ENCODE data around the gene PELI3.
A peak's percentile ranks its signal among the peaks of the same experiment; 100 is the strongest.

PELI3 gene

DNA sequence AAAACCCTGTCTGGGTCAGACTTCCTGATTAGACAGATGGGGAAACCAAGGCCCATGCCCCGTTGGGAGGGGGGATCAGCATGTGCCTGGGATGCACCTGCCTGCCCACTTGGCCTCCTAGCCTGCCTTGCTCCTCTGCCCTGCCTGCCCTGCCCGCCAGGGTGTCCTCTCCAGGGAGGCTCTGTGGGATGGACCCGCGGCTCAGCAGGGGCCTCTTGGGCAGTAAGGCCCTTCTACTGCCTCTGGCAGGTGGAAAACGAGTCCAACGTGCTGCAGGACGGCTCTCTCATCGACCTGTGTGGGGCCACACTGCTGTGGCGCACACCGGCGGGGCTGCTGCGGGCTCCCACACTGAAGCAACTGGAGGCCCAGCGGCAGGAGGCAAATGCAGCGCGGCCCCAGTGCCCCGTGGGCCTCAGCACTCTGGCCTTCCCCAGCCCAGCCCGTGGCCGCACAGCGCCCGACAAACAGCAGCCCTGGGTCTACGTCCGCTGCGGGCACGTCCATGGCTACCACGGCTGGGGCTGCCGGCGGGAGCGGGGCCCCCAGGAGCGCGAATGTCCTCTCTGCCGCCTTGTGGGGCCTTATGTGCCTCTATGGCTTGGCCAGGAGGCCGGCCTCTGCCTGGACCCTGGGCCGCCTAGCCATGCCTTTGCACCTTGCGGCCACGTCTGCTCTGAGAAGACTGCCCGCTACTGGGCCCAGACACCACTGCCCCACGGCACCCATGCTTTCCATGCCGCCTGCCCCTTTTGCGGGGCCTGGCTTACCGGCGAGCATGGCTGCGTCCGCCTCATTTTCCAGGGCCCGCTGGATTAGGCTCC lies 8.9 kb downstream of the PELI3 start:
- no peak for DNase-seq

DNA sequence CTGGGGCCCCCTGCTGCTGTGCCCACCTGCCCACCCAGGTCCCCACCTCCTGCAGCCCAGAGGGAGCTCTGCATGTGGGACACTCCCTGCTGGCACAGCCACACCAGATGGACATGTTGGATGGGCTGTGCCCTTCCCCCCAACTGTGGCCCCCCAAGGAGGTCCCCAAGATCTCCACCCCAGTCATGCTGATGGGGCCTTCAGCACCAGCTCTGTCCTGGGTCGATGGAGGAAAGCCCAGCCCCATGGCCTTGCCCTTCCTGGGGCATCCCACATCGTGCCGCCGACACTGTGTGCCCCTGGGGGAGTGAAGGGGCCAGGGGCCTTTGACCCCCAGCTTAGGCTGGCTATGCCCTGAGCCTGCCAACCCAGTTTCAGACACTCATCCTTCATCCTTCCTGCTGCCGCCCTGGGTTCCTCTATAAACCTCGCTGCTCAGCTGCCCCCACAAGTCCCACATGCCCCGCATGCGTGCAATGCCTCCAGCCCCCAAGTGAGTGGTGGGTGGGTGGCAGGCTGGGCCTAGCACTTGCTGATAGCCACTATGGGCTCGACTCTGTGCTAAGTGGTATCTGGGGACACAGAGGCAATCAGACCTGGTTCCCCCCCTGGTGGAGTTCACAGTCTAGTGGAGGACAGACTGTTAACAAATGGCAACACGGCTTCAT lies 9.6 kb downstream of the PELI3 start:
- DNase-seq, result no peak

DNA sequence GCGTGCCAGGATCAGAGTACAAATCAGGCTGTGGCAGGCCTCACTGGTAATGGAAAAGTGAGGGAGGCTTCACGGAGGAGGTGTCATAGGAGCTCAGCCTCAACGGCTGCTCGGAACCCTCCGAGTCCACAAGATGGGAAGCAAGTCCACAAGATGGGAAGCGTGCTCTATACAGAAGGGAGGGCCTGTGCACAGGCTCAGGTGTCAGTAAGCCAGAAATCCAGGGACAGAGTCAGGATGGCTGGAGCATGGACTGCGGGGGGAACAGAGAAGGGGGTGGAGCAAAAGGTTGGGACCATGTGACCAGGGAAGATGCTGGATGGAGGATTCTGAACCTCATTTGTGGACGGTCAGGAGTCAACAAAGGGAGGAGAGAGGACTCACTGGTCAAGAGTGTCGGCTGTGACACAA lies 10.1 kb downstream of the PELI3 start:
- no peak for DNase-seq

DNA sequence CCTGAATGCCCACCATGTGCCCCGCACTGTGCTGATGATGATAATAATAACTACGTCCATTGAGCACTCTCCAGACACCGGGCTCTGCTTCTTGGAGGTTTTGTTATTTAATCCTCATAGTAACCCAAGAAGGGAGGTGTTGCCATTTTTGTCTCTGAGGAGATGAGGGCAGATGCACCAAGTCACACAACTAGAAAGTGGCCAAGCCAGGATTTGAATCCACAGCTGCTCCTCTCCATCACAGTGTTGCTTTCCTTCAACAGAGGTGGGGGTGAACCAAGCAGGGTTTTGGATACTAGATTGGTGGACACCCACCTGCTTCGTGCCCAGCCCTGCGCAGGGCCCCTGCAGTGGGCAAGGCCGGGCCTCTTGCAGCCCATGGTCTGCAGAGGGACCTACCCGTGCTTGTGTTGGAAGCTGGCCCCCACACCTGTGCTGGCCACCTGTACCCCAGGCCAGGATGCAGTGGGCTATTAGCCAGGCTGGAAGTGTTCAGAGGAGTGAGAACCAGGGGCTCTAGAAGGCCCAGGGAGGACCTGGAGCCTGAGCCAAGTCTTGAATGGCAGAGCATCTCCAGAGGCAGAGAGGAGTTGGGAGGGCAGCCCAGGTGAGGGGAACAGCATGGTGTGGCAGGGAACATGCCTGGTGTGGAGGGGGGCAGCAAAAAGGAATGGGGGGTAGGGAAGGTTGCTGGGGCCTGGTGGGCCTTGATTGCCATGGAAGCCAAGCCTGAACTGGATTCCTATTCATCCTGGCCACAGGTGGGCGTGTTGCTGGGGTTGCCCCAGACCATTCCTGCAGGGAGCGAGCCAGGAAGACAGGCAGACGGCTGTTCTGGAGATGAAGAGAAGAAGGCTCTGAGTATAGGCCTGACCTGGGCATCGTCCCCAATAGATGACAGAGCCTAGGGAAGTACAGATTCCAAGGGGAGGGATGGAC lies 10.8 kb downstream of the PELI3 start:
- DNase-seq, result no peak

DNA sequence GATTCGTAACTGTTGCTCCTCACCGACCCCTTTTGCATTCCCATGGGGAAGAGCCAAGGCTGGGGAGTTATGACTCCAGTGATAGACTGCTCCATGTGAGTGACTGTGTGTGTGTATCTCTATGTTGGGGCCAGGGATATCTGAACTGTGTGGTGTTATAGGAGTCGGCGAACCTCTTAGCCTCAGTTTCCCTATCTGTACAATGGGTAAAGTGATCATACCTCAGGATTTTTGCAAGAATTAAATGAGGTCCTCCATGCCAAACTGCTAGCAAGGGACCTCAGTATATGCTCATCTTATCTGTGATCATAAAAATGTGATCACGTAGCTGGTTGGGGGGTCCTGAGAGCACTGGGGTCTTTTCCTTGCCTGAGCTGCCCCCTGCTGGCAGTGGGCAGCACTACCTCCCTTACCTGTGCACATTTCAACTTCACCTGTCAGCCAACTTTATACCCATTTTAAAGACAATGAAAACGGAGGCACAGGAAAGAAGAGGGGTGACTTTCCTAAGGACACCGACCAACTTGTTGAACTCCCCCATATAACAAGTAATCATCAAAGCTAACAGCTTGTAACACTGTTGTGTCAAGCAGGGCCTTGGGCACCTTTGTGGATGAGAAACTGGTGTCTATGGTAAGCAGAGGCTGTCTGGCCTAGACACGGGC lies 12.2 kb downstream of the PELI3 start:
- DNase-seq, result no peak

DNA sequence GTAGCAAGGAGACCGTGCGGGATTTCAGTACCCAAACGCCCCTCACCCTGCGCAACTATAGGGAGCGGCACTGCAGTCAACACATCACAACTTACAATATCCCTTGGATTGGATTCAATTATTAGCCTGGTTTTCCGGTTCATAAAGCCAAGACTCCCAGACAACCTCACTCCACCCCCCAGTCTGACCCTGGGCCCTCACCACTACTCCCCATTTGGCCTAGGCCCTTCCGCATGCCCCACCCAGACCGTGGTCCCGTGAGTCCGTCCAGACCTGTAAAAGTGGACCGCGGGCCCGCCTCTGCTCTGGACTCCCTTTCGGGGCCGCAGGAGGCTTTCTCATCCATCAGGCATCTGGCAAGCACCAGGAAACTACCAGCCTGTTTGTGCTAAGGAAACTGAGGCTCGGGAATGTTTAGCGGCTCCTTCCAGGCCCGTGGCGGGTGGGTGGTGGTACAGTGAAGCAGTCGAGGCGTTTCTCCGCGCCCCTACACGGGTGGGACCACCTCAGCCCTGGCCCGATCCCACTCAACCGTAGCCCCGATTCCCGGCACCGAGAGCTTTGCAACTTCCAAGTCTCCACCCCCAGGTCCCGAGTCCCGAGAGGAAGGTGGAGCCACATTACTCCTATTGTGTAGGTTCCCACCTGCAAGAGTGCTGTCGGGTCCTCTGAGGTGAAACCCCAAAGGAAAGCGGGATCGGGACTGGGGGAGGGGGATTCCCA lies 12.8 kb downstream of the PELI3 start:
- peak; percentile 78 for DNase-seq

DNA sequence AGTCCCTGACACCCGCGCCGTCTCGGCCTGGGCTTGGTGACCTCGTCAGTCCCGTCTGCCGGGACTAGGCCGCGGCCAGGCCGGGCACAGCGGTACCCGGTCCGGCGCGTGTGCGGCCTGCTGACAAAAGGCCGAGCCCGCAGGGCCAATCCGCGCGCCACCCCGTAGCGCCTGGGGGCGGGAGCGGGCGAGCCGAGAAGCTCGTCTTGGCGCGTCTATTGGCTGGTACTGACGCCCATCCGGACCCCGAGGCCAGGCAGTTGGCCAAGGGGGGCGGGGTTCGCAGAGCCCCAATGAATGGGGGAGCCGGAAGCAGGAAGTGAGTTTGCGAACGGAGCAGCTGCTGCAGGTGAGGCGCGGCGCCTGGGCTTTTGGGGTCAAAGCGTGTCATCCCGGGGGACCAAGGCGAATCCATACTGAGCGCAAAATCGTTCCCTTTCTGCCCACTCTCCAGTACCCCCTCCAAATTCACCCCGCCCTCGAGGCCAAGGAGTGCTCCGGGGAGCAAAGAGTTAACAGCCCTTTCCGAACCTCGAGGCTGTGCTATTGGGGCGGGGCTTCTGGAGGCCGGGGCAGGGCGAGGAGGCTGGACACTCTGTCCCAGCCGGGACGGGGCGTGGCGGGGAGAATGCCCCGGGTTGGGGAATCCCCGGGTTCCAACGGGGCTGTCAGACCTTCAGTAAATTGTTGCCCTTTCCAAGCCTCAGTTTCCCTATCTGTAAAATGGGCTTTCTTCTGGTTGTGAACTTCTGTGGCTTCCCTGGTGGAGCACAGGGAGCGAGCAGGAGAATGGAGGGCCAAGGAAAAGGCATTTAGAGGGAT lies 13.6 kb downstream of the PELI3 start, which contains the start of gene DPP3:
Gene DPP3, plus strand, starts transcription at position 318 of the 822 bp plus-strand sequence. CDS start 1,767 bp downstream, outside the sequence.
- peak; percentile 91 for DNase-seq

DNA sequence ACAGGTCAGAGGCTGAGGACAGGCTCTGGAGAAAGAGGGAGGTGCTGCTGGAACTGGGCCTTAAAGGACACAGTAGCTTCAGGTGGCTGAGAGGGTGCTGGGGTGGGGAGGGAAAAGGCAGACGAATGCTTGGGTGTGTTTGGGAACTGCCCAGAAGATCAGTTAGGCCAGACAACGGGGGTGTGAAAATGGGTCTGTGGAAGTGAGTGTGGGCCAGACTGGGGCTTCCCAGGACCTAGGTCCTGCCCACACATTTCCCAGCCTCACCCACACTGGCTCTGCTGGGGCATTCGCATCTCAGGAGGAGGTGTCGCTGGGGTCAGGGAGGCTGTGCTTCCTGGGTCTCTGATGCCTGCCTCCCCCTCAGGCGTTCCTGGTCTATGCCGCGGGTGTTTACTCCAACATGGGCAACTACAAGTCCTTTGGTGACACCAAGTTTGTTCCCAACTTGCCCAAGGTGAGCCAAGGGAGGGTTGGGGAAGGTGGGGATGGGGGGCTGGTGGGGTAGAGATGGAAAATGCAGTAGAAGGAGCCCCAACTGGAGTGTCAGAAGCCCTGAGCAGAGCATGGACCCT lies 18.2 kb downstream of the PELI3 start:
- DNase-seq, result no peak

DNA sequence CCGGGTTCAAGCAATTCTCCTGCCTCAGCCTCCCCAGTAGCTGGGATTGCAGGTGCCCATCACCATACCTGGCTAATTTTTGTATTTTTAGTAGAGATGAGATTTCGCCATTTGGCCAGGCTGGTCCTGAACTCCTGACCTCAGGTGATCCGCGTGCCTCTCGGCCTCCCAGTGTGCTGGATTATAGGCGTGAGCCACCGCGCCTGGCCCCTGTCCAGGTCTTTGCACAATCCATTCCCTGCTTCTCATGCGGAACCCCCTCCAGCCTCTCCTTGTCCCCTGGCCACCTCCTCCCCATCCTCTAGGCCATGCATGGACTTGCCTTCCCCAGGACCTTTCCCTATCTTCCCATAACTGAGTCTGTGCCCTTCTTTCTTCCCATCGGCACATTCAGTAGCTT lies 22.3 kb downstream of the PELI3 start:
- no peak for DNase-seq

DNA sequence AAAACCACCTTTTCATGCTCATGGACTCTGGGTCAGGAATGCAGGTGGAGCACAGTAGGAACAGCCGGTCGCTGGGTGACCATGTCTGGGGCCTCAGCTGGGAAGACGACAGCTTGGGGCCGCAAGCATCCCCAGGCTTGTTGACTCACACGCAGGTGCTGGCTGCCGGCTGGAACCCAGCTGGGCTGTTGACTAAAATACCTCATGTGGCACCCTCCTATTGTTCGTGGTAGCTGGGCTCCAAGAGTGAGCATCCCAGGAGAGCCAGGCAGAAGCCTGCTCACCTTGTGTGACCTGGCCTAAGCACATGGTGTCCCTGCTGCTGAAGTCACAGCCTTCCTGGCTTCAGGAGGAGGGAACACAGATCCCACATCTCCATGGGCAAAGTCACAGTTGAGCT lies 22.9 kb downstream of the PELI3 start:
- no peak for DNase-seq

DNA sequence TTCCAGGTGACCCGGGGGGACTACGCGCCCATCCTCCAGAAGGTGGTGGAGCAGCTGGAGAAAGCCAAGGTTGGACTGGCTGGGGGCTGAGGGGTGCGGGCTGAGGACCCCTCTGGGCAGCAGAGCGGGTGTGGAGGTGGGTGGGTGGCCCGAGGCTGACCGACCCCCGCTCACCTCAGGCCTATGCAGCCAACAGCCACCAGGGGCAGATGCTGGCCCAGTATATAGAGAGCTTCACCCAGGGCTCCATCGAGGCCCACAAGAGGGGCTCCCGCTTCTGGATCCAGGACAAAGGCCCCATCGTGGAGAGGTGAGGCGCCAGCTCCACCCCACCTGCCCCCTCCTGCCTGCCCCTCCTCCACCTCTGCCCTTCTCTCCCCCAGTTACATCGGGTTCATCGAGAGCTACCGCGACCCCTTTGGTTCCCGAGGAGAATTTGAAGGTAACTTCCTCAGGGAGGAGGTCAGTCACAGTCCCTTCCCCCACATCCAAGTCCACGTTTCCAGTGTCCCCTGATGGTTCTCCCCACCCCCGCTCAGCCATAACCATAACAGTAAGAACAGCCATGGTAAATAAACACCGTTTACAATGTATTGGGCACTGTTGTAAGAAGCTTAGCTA lies 24.7 kb downstream of the PELI3 start:
- no peak for DNase-seq

DNA sequence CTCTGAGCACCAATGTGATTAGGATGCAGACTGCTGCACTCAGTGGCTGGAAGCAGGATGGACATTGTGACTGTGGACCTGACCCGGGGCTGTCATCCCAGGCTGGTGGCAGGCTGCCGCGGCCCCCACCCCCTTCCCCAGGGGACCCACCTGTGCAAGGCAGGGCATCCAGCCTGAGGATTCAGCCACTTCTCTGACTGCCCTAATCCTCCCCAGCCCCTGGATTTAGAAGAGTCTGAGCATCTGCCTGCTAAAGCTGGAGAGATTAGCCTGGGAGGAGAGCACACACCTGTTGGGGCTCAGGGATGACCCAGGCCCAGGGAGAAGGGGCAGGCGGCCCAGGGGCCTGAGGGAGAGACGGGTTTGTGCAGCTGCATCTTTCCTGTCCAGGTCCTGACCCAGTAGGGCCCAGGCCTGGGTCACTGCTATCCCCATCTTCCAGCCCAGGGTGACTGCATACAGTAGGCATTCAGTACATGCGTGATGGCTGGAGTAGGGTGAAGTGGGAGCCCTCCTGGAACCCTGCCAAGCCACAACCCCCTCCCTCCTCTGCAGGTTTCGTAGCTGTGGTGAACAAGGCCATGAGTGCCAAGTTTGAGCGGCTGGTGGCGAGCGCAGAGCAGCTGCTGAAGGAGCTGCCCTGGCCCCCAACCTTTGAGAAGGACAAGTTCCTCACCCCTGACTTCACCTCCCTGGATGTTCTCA lies 25.6 kb downstream of the PELI3 start:
- peak; percentile 26 for DNase-seq

DNA sequence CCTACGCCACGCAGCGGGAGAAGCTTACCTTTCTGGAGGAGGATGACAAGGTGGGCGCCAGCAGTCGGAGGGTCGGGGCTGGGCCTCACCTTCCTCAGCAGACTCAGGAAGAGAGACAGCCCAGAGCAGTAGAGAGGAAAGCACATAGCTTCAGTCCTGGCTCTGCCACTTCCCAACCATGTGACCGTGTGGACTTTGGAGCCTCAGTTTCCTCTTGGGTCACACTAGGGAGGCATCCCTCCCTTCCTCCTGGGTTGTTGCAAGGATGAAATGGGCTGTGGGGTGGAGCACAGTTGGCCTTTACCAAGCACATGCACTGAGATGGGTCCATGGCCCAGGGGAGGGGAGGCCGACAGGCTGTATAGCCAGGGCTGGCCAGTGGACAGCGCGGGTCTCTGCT lies 26.4 kb downstream of the PELI3 start:
- DNase-seq, result no peak

DNA sequence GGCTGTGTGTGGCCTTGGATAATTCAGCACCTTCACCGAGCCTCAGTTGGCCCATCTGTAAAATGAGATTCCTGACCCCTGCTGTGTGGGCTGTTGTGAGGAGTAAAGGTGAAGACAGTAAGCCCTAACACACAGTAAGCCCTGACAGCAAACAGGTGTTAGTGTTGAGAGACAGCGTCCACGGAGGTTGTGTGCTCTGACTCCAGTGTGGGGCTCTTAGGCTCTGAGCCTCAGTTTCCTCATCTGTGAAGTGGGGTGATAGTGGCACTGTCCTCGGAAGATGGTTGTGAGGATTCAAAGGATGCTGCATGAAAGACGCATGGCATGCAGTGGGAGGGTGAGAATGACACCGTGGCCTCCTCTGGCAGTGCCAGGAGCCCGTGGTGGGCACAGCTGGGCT lies 27.8 kb downstream of the PELI3 start:
- DNase-seq, result no peak

DNA sequence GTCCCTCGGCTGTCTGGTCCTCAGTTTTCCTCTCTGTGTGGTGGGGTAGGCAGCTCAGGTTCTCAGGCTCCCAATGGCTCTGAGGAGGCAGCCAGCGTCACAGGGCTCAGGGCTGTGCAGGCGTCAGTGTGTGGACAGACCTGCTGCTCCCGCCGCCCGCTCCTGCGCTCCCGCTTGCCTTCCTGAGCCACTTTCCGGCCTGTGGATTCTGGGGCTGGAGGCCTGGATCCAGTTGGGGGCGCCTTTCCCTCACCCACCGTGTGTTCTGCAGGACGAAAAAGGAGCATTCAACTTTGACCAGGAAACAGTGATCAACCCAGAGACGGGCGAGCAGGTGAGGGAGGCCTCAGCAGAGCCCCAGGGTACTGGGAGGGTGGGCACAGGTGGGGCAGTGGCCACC lies 28.2 kb downstream of the PELI3 start:
- no peak for DNase-seq

DNA sequence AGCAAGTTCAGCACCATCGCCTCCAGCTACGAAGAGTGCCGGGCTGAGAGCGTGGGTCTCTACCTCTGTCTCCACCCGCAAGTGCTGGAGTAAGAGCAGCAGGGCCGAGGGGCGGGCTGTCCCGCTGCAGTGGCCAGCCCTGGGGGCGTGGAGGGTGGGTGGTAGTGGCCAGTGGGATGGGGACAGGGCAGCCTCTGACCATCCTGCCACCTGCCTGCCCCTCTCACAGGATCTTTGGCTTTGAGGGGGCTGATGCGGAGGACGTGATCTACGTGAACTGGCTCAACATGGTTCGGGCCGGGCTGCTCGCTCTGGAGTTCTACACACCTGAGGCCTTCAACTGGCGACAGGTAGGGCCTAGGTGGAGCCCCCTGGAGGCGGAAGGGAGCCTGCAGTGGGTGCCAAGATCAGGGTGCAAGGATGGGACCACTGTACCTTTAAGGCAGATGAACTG lies 28.7 kb downstream of the PELI3 start:
- no peak for DNase-seq

DNA sequence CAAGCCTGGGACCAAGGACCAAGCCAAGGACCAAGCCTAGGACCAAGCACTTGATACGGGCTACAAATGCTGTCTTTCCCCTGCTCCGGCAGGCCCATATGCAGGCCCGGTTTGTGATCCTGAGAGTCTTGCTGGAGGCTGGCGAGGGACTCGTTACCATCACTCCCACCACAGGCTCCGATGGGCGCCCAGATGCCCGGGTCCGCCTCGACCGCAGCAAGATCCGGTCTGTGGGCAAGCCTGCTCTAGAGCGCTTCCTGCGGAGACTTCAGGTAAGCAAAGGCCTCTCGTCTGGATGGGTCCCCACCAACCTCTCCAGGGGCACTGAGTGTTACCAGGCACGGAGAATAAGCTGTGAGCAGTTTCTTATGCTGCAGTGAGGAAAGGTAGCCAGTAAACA lies 30.5 kb downstream of the PELI3 start:
- no peak for DNase-seq

DNA sequence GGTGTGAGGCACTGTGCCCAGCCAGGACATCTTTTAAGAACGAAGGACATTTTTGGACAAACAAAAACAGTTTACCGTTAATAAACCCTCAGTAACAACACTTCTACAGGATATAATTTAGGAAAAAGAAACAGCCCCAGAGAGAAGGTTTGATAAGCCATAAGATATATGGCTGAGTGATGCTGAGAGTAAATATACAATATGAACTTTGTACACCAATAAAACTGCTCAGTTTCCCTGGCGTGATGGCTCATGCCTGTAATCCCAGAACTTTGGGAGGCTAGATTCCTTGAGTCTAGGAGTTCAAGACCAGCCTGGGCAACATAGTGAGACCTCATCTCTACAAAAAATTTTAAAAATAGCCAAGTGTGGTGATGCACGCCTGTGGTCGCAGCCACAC lies 31.8 kb downstream of the PELI3 start:
- no peak for DNase-seq

DNA sequence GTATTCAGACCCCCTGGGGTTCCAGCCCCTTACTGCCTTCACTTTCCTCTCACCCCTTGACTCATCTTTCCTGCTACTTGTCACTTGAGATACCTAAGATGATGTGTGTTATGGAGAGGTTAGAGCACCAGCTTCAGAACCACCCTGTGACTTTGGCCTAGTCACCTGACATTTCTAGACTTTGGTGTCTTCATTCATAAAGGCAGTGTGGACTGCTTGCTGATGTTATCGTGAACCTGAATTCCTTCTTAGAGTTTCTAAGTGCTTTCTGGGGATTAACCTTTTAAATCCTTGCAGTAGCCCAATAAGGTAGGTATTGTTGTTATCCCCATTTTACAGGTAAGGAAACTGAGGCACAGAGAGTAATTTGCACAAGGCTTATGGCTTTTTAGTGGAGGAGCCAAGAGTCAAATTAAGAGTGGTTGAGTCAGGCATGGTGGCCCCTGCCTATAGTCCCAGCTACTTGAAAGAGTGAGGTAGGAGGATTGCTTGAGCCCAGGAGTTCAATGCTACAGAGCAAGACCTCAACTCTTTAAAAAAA lies 38.6 kb downstream of the PELI3 start:
- DNase-seq, result no peak

Data from DMS79 (cell line).